ENCODE data around the gene SEPTIN12. TPM values are rescaled to one million over a fixed set of nuclear protein-coding genes. Genes with fewer than 3 reads are reported as not detected.

Gene SEPTIN12
- total RNA-seq, 1 donor from 2014 or later: not detected

DNA sequence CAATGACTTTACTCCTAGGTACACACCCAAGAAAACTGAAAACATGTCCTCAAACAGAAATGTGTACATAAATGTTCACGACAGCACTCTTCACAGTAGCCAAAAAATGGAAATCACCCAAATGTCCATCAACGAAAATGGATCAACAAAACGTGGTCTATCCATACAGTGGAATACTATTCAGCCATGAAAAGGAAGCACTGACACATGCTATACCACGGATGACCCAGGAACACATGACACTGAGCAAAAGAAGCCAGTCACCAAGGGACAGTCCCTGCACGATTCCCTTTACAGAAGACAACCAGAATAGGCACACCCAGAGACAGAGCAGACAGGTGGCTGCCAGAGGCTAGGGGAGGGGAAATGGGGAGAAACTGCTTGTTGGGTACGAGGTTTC, 32.5 kb downstream of the SEPTIN12 start:
- DNase-seq (no peak), ATAC-seq (no peak)
- intact Hi-C loops (cut with DNase I): no loop called here
- no peak overlapping the region for H3K27ac ChIP-seq
- no peaks in the 10 kb centered on the region for H3K4me1 ChIP-seq
- no peak overlapping the region for H3K4me3 ChIP-seq
- peaks cover 85% of the 10 kb centered on the region for H3K36me3 ChIP-seq
- H3K9me3 ChIP-seq: no peaks in the 10 kb centered on the region
- no peaks in the 10 kb centered on the region for H3K27me3 ChIP-seq
- TF ChIP-seq, protein P1, sequence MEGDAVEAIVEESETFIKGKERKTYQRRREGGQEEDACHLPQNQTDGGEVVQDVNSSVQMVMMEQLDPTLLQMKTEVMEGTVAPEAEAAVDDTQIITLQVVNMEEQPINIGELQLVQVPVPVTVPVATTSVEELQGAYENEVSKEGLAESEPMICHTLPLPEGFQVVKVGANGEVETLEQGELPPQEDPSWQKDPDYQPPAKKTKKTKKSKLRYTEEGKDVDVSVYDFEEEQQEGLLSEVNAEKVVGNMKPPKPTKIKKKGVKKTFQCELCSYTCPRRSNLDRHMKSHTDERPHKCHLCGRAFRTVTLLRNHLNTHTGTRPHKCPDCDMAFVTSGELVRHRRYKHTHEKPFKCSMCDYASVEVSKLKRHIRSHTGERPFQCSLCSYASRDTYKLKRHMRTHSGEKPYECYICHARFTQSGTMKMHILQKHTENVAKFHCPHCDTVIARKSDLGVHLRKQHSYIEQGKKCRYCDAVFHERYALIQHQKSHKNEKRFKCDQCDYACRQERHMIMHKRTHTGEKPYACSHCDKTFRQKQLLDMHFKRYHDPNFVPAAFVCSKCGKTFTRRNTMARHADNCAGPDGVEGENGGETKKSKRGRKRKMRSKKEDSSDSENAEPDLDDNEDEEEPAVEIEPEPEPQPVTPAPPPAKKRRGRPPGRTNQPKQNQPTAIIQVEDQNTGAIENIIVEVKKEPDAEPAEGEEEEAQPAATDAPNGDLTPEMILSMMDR (IDR thresholded peaks at IDR 0.05): no peak

DNA sequence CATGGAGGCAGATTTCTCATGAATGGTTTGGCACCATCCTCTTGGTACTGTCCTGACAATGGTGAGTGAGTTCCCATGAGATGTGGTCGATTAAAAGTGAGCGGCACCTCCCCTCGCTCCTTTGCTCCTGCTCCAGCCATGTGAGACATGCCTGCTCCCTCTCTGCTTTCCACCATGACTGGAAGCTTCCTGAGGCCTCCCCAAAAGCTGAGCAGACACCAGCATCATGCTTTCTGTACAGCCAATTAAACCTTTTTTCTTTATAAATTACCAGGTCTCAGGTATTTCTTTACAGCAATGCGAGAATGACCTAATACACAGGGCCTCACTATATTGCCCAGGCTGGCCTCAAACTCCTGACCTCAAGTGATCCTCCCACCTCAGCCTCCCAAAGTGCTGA, 33.3 kb downstream of the SEPTIN12 start:
- Histone ChIP-seq H3K36me3 (peaks cover 85% of the 10 kb centered on the region), H3K9me3 (no peaks in the 10 kb centered on the region), H3K27ac (no peak overlapping the region), H3K4me3 (no peak overlapping the region), H3K27me3 (no peaks in the 10 kb centered on the region), H3K4me1 (no peaks in the 10 kb centered on the region)
- intact Hi-C loops (cut with DNase I): no loop called here
- TF ChIP-seq, protein P1 (IDR thresholded peaks at IDR 0.05): no peak
- ATAC-seq (no peak), DNase-seq (no peak)

DNA sequence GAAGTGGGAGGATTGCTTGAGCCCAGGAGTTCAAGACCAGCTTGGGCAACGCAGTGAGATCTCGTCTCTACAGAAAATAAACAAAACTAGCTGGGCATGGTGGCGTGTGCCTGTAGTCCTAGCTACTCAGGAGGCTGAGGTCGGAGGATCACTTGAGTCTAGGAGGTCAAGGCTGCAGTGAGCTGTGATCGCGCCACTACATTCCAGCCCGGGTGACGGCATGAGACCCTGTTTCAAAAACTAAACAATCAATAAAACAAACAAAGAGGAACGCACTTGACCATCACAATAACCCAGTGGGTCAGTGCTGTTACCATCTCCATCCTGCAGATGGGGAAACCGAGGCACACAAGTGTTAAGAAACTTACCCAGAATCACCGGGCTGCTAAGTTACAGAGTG, 34.9 kb downstream of the SEPTIN12 start:
- Histone ChIP-seq H3K27ac (no peak overlapping the region), H3K27me3 (no peaks in the 10 kb centered on the region), H3K4me1 (no peaks in the 10 kb centered on the region), H3K4me3 (no peak overlapping the region), H3K36me3 (peaks cover 69% of the 10 kb centered on the region), H3K9me3 (no peaks in the 10 kb centered on the region)
- intact Hi-C loops (cut with DNase I): no loop called here
- ATAC-seq (no peak), DNase-seq (no peak)
- TF ChIP-seq, protein P1 (IDR thresholded peaks at IDR 0.05): no peak

DNA sequence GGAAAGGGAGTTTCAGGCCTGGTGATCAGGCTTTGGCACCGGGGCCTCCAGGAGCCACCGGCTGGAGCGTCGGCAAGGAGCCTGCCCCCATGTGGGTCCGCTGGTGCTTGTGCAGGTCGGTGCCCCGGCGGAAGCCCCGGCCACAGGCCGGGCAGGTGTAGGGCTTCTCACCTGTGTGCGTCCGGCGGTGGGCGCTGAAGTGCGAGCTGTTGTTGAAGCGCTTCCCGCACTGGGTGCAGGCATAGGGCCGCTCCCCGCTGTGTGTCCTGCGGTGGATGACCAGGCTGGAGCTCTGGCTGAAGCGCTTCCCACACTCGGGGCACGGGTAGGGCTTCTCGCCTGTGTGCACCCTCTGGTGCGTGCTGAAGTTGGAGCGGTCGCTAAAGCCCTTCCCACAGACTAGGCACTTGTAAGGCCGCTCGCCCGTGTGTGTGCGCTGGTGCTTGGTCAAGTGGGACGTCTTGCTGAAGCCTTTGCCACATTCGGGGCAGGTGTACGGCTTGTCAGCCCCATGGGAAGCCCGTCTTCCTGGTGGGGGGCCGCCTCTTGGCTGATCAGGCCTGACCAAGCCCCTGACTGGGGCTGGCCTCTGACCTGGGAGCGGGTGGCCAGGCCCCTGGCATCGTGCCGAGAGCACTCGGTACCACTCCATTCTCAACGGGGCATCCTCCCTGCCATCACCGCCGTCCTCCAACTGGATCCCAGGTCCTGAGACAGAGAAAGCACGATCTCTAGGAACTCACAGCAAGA, 35.6 kb downstream of the SEPTIN12 start:
- no peaks in the 10 kb centered on the region for H3K4me1 ChIP-seq
- H3K27me3 ChIP-seq: no peaks in the 10 kb centered on the region
- DNase-seq: no peak
- H3K27ac ChIP-seq: no peak overlapping the region
- peaks cover 64% of the 10 kb centered on the region for H3K36me3 ChIP-seq
- H3K4me3 ChIP-seq: no peak overlapping the region
- TF ChIP-seq, protein P1 (IDR thresholded peaks at IDR 0.05): no peak
- intact Hi-C loops (cut with DNase I): no loop called here
- H3K9me3 ChIP-seq: no peaks in the 10 kb centered on the region
- no peak for ATAC-seq

DNA sequence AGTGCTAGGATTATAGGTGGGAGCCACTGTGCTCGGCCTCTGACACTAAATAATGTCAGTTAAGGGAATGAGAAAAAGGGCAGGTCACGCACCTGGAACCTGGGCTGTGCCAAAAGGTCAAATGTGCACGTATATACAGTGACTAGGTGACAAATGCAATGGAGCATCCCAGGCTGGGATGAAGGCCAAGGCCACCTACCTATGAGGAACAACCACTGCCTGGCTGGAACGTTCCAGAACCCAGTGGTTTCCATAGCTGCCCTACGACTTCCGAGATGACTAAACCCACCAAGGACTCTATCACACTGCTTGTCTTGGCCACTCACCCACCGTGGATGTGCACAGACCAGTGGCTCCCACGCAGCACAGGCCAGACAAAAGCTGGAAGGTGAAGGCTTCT, 37.2 kb downstream of the SEPTIN12 start:
- Histone ChIP-seq H3K27me3 (no peaks in the 10 kb centered on the region), H3K27ac (no peak overlapping the region), H3K9me3 (no peaks in the 10 kb centered on the region), H3K4me1 (no peaks in the 10 kb centered on the region), H3K4me3 (no peak overlapping the region), H3K36me3 (peaks cover 53% of the 10 kb centered on the region)
- DNase-seq: no peak
- no peak for ATAC-seq
- intact Hi-C loops (cut with DNase I): no loop called here
- TF ChIP-seq, protein P1 (IDR thresholded peaks at IDR 0.05): no peak
